HL-60/S4 treated with retinoic acid at 250 ng/mL for 4 days and 3 days (cell line): ENCODE data around the gene ACIN1.

ENCODE experiments used
- in situ Hi-C: fragments of 300-500 bp; cut with MboI; formaldehyde crosslinking; loops from 2 replicates; pipeline ENCODE4 v1.7.0; 2022; ENCODE audit warnings: low sequenced_read_pairs

The ACIN1 gene

DNA sequence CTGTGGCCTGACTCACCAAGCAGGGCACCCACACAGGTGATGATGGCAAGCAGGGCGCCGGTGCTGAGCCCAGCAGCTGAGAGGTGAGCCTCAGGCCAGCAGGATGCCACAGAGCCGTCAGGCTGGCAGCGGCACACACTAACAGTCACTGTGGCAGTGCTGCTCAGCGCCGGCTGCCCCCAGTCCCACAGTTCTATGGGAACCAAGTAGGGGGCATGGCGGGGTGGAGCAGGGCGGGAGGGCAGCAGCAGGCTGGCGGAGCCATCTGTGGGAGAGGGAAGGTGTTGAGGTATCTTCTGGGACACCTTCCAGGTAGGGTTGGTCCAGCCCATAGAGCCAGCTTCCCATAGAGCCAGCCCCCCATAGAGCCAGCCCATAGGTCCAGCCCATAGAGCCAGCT lies 45.9 kb downstream of the ACIN1 start:
- in situ Hi-C loops = no loop called here

DNA sequence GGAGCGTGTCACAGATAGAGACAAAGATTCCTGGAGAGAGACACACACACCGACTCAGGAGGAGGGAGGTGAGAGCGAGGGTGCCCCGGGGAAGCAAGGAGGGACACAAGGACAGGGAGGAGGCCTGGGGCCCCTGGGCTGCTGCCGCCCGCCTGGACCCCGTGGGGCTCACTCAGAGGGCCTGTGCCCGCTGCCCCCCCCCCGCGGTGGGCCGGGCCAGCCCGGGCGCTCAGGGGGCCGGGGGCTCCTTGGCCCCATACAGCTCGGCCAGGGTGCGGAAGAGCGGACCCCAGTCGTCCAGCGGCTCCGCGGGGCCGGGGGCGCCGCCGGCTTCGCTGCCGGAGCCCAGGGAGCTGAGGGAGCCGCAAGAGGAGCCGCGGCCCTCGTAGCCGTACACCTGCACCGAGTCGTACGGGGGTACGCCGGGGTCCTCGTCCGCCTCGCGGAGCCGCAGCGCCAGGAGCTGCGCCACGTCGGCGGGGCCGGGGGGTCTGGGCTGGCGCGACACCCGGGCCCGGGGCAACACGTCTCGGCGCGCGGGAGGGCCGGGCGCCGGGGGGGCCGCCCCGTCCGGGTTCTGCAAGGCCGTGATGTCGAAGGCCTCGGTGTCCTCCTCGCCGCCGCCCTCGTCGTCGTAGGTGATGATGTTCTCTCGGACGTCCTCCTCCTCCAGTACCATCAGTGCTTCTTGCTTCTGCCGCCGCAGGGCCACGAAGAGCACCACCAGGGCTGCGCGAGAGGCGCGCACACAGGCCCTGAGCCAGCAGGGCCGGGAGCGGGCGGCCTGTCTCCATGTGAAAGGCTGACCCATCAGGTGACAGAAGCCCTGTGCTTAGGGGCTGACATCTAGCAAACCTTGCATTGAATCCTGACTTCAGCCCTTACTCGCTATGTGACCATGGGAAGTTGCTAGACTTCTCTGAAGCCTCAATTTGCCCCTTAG lies 46.9 kb downstream of the ACIN1 start:
- in situ Hi-C loops = no loop called here

DNA sequence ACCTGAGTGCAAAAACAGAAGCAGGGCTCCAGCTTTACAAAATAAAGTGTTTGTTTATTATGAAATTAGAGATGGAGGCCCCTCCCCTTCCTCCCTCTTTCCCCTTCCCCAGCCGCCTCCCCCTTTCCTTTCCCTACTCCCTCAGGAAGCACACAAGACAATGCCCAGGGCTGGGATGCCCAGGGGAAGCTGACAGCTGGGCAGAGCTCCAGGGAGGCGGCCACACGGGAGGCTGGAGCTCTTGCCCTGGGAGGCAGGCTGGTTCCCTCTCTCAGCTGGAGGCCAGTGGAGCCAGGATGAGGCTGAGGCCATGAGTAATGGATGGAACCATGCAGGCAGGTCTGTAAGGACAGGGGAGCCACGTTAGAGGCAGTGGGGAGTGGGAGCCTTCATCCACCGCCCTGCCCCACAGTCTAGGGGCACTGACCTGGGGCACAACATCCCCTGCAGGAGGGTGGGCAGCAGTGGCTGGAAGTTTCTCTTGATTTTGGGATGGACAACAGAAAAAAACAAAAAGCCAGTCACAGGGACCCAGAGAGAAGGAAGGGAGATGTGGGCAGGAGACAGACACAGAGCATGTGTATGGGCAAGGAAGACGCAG lies 47.8 kb downstream of the ACIN1 start:
- in situ Hi-C loops = no loop called here

DNA sequence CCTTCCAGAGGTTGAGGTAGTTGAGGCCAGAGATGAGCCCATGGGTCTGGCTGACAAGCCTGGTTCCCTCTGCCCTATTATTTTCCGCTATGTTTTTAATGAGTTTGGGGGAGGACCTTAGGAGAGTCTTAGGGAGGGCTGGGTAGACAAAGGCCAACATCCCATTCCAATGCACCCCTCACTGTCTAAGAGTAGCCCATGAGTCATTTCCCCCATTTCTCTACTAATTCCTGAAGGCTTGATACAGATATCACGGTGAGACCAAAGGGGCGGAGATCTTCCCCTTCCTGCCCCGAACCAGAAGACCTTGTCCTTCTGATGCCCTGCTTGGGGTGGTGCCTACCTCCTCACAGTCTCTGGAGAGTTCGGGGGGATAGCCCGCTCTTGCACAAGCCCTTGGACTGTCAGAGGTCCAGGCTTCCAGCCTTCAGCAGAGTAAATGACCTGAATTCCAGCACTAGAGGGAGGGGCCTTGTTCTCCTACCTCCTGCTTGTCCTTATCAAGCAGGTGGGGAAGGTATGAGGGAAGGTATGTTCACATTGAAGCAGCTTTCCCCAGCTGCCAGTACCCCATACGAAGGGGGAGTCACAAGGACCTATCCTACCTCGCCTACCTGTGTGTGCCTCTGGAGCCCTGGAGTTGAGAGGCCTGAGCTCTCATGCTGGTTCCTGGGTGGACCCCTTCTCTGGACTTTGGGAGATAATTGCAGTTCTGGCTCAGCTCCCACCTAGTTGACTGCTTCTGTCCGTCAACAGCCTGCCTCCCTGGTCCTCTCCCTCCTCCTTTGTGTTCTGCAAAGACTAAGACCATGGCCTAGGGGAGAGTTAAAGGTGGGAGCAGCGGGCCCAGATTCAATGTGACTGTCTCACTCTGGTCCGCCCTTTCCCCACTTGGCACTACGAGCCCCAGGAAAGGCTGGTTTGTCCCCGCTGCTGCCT lies 49.2 kb downstream of the ACIN1 start:
- in situ Hi-C loops = no loop called here

DNA sequence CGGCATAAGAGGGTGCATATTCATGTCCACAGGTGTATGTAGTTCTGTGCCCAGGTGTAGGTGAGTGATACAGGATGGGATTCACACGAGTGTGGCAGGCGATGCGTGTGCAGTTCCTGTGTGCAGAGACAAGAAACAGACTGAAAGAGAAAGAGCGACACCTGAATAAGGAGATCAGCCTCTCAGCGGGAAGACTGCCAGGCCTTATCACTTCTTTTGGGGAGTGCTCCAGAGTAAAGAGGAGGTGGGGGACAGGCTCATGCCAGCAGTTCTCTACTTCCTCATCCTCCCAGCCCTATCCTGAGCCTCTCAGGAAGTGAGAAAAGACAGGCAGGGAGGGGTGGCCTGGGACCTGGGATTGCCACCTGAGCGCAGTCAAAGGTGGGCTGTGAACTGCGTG lies 50.1 kb downstream of the ACIN1 start:
- in situ Hi-C loops = no loop called here

DNA sequence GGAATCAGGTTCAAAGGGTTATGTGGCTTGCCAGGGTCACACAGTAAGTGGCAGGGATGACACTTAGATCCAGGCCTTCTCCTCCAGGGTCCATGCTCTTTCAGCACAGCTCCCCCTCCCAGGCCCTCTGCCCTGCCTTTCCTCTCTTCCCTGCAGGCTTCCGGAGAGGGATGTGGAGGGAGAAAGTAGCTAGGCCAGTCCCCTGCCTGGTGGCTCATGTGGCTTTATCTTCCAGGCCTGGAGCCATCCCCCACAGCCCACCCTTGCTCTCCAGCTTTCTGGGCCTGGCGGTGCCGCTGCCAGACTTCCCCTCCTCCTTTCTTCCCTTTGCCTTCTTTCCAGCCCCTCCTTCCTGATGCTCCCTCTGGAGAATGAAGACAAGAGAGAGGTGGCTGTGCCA lies 51.2 kb downstream of the ACIN1 start:
- in situ Hi-C loops = no loop called here

DNA sequence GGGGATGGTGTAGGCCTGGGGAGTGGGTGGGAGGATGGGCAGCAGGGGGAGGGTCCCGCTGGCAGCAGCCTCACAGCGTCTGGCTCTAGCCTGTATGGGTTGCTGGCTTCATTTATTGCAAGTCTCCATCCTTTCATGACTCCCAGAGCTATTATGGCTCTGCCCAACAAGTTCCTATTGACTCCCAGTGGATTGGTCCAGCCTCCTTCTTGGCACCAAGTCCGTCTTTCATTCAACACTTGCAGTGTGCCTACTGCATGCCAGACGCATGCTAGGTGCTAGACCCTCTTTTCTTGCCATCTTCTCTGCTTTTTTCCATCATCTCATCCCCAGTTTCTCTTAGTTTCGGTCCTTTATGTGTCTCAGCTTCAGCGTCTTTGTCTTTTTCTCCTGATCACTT lies 51.8 kb downstream of the ACIN1 start:
- in situ Hi-C loops = no loop called here

DNA sequence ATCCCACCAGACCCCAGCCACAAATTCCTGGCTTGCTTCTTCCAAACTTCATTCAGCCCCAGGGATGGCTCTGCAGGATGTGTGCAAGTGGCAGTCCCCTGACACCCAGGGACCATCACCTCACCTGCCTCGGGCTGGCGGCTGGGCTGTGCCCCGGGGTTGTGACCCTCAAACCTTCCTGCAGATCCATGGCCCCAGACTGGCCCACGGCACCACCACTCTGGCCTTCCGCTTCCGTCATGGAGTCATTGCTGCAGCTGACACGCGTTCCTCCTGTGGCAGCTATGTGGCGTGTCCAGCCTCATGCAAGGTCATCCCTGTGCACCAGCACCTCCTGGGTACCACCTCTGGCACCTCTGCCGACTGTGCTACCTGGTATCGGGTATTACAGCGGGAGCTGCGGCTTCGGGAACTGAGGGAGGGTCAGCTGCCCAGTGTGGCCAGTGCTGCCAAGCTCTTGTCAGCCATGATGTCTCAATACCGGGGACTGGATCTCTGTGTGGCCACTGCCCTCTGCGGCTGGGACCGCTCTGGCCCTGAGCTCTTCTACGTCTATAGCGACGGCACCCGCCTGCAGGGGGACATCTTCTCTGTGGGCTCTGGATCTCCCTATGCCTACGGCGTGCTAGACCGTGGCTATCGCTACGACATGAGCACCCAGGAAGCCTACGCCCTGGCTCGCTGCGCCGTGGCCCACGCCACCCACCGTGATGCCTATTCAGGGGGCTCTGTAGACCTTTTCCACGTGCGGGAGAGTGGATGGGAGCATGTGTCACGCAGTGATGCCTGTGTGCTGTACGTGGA lies 52.6 kb downstream of the ACIN1 start, which contains the start of gene PSMB11:
Gene PSMB11 (plus strand): TSS at position 51 of the 804 bp plus-strand sequence. CDS start 14 bp downstream, at position 65.
- in situ Hi-C loops = no loop called here

DNA sequence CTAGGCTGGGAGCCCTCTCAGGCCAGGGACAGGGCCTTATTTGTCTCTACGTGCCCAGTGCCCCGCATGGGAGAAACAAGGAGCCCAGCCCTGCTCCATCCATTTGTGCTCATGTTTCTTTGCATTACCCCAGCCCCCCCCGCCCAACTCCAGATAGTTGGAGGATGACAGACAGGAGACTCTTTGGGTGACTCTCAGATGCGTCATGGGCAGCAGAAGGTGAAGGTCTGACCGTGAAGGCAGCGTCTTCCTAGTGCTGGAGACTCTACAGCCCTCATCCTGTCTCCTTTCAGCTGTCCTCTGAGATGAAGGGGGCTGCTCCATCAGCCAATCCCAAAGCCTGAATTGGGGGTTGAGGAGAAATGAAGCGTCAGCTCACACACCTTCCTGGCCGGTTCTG lies 53.2 kb downstream of the ACIN1 start:
- in situ Hi-C loops = no loop called here

DNA sequence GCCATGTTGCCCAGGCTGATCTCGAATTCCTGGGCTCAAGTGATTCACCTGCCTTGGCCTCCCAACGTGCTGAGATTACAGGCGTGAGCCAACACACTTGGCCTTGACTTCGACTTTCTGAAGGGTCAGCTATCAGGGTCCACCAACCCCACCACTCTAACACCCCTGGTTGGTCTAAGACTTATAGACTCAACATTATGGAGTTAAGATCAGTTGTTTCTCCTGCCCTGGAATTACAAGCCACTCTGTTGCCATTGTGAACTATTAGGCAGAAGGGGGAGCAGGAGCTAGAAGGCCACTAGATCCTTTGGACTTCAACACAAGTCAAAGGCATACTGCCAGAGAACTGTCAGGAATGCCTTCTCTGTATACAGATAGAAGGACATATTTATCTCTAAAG lies 54.8 kb downstream of the ACIN1 start:
- in situ Hi-C loops = no loop called here

DNA sequence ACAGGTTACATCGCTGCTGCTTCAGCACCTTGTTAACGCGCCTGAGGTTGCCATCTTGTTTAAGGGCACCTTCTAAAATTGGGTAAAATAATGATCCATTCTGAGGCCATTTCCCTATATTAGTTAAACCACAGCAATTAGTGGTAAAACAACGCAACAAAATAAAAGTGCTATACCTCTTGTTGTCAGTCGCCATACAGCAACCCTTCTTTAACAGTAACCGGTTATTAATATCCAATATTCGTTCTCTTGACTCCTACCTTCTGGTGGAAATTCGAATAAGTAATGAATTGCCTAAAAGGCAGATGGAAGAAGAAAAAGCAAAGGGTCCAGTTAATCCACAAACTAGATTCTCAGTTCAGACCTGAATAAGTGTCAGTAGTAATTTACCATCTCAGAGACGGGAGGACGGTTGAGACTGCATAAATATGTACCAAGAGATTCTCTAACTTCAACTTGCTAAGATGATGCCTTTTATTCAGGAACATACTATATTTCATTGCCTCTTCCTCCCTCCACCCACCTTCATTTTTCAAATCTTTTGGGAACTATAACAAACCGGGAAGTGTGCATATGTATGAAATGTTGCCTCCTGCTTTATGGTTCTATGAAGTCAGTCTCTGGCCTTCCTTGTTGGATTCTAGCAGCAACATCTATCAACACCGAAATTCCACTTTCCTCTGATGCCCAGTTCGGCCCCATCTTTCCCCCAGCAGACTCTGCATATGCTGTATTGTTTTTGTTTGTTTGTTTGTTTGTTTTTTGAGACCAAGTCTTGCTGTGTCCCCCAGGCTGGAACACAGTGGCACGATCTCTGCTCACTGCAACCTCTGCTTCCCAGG lies 59.4 kb downstream of the ACIN1 start:
- in situ Hi-C loops = no loop called here

DNA sequence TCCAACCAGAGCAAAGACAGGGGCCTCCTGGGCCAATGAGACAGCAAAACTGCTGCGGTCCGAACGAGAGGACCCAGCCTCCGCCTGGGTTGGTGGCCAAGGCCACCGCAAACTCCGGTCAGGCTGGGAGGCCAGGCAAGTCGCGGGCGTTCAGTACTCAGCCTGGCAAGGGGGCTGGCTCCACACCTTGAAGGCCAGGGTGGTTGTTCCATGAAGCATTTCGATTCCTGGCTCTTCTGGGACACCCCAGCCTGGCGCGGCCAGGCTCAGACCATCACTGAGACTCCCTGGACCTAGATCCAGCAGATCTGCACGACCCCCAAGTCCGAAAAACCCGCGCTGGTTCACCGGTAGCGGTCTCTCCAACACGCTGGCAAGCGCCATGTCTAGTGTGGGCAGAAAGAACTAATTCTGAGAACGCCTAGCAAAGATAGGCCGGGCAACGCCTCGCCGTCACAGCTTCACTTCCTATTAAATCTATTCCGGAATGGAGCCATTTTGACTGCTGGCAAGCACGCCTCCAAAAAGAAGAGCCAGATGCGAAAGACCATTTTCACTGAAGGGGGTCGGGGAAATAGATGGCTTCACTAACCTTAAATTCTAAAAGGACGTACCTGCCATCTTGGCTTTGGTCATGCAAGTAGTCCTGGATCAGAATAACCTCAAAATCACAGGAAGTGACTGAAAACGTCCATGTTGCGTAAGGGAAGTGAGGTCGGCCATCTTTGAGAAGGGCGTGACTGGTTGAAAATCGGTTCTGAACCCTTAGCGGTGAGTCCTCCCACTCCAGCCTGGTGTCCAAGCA lies 60.2 kb downstream of the ACIN1 start, which contains the start of gene PSMB5:
Gene PSMB5 (minus strand): TSS at position 403 of the 805 bp plus-strand sequence. CDS start 19 bp downstream, at position 384.
- in situ Hi-C loops = no loop called here

DNA sequence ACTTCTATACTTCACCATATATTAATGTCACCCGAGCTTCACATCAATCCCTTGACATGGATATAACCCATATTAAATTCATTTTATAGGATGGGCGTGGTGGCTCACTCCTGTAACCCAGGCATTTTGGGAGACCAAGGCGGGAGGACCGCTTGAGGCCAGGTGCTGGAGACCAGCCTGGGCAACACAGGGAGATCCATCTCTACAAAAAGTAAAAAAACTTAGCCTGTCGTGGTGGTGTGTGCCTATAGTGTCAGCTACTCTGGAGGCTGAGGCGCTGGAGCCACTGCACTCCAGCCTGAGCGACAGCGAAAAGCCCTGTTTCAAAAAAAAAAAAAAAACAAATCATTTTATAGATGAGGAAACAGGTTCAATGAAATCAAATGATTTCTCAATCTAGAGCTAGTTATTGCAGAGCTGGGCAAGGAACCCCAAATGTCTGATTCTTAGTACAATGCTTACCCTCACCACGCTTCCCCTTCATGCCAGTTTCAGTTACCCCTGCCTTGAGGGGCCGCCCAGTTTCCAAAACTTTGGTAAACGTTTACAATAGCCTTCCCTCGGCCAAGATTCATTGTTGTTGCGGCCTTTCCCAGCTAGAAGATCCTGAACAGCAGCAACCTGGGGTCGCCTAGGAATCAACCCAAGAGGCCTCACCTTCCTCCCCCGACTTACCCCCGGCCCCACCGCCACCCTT lies 61.0 kb downstream of the ACIN1 start:
- in situ Hi-C loops = no loop called here

DNA sequence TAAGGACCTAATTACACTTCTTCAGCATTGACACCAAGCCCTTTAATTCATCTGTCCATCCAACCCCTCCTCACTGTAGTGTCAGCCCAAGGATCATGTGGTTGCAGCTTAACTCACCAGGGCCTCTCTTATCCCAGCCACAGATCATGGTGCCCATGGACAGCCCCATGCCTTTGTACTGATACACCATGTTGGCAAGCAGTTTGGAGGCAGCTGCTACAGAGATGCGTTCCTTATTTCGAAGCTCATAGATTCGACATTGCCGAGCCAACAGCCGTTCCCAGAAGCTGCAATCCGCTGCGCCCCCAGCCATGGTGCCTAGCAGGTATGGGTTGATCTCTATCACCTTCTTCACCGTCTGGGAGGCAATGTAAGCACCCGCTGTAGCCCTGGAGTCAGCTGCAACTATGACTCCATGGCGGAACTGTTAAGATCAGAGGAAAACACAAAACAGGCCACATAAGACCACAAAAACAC lies 61.6 kb downstream of the ACIN1 start:
- in situ Hi-C loops = no loop called here

DNA sequence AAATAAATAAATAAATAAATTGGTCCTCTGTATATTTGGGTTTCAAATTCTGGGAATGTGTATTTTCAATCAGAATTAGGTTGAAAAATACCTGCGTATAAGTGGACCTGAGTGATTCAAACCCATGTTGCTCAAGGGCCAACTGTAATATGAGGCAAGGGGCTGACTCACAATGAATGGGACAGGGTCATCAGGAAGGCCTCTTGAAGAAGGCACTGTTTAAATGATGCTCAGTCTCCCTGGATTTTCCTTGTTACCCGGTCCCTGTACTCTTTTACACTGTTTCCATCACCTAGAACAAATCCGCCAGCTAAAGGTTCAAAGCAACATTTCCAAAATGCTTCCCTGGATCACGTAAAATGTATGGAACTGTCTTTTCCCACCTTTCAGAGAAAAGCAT lies 64.0 kb downstream of the ACIN1 start:
- in situ Hi-C loops = no loop called here

DNA sequence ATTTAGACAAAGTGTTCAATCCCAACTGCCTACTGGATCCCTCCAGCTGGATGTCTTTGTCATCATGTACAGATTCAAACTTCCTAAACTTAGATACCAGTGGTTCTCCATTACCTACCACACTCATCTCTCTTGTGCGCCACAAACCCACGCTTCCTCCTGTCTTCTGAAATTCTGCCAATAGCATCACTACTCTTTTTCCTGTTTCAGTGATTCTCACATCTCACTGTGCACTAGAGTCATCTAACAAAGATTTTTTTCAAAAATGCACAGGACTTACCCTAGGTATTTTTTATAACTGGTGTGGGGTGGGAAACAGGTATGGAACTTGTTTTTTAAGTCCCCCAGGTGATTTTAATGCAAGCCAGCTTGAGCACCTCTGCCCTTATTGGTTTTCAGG lies 66.1 kb downstream of the ACIN1 start:
- in situ Hi-C loops = no loop called here

DNA sequence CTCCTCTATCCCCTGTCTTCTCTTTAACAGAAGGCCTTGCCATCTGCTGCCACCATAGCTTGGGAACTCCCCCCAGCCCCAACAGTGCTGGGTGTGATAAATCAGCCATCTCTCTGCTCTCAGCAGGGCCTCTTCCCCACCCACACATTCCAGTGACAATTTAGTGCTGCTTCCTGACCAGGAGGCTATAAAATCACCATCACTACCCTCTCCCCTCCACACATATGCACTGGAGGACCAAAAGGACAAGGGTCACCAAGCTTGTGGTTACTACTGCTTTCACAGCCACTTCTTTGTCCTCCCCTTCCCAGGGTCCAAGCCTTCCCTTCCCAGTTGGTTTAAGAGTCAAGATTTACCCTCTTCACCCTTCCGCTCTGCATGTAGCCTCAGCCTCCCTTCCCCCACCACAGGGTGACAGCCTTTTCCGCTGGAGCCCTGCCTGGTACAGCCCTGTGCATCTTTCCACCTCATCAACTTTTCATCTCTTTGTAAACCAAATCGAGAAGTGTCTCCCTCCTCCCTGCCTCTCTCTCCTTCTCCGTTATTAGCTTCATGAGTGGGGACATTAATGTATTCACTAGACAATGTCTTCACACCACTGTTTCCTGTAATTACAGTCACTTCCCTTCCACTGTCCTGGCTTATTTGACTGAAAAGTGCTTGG lies 69.7 kb downstream of the ACIN1 start:
- in situ Hi-C loops = no loop called here
